Neutrophil (primary cell): ENCODE measurements around the gene SOCS7.

ENCODE experiments used
- H3K27ac ChIP-seq: fragments of 200-600 bp; sonication (generic); 2 replicates; pipeline ENCODE4 v1.5.1; 2016; ENCODE audit warnings: mild to moderate bottlenecking, moderate library complexity
- H3K27me3 ChIP-seq: fragments of 200-600 bp; sonication (generic); 2 replicates; pipeline ENCODE4 v1.6.0; 2016; ENCODE audit warnings: mild to moderate bottlenecking
- H3K36me3 ChIP-seq: fragments of 200-600 bp; sonication (generic); 2 replicates; pipeline ENCODE4 v1.5.1; 2017
- H3K4me1 ChIP-seq, 2 experiments: fragments of 200-600 bp in 1 of 2; sonication (generic) in 1 of 2; 1 replicate in 1 of 2; 2 replicates in 1 of 2; pipeline versions ENCODE4 v1.5.1 to v1.6.1; 2013 to 2016; ENCODE audit warnings: low read depth in 1 of 2, low read length in 1 of 2, mild to moderate bottlenecking in 1 of 2, moderate library complexity in 1 of 2; ENCODE audit not compliant: control insufficient read depth in 1 of 2, insufficient read depth in 1 of 2
- H3K4me3 ChIP-seq, 2 experiments: fragments of 200-600 bp in 1 of 2; sonication (generic) in 1 of 2; 1 replicate in 1 of 2; 2 replicates in 1 of 2; pipeline ENCODE4 v1.5.1; 2013 to 2016; ENCODE audit warnings: low read depth in 1 of 2, low read length in 1 of 2, mild to moderate bottlenecking in 1 of 2, moderate library complexity in 1 of 2
- H3K9me3 ChIP-seq: fragments of 200-600 bp; sonication (generic); 2 replicates; pipeline ENCODE4 v1.5.1; 2016
- CTCF ChIP-seq: fragments of 200-600 bp; sonication (generic); IDR thresholded peaks from 2 replicates; pipeline ENCODE4 v1.5.1; 2016; ENCODE audit warnings: antibody characterized with exemption

Gene SOCS7

DNA sequence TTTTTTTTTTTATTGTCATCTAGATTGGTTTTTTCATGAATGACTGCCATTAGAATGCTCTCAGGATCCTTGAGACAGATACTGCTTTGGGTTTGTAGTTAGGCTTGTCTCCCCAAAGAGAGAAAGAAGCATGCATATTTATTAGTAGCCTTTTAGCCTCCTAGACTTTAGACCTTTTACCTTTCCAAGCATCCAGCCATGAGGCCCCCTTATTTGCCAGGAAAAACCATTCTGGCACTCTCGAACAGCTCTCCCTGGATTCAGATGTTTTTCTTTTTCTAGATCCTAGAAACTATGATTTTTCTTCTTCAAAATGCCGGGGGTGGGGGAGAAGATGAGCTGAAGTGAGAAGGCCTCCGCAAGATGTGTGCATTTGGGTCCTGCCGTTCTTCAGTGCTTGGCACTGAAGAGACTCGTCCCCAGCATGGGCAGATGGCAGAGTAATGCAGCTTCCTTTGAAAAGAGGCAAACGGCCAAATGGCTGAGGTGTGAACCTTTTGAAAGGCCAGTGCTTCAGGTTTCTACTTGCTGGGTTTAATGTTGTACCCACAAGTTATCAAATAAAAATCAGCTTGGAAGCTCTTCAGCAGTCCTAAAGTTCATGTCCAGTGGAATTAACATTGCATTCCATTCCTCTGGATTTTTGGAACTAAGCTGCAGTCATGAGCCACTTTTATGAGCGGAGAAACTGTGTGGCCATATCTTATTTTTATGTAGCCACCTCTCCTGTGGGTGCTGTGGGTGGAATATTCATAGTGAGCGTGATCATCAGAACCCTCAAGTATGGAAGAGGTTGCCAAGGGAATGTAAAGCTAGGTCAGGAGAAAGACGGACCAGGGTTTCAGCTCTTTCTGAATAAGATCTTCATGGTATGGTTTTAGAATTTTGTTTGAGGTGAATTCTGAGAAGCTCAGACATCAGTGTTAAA is 7.2 kb downstream of the SOCS7 start:
- Histone ChIP-seq H3K4me1 (no peaks in the 10 kb centered on the region), H3K27me3 (no peaks in the 10 kb centered on the region), H3K36me3 (no peaks in the 10 kb centered on the region), H3K9me3 (no peaks in the 10 kb centered on the region), H3K4me3 (no peak overlapping the region), H3K27ac (no peak overlapping the region)
- TF ChIP-seq CTCF, result no peak

- Histone ChIP-seq H3K36me3 (peaks cover 8% of the 10 kb centered on the region), H3K27me3 (no peaks in the 10 kb centered on the region), H3K4me1 (no peaks in the 10 kb centered on the region), H3K4me3 (no peak overlapping the region), H3K27ac (no peak overlapping the region), H3K9me3 (no peaks in the 10 kb centered on the region)
- TF ChIP-seq CTCF, result no peak
Observed at GRCh38 chr17:38361694-38362465, 10.2 kb downstream of the SOCS7 start.

DNA sequence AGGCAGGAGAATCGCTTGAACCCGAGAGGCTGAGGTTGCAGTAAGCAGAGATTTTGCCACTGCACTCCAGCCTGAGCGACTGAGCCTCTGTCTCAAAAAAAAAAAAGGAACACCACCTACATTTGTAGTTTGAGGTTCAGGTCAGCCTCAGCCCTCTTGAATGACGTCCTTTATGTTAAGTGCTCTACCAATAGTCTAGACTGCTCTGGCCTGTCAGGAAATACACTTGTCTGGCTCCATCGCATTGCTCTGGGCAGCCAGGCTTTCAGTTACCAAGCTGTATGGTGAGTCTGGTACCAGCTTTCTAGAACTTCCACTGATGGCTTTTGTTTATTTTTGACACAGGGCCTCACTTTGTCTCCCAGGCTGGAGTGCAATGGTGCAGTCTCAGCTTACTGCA is 11.4 kb downstream of the SOCS7 start:
- no peaks in the 10 kb centered on the region for H3K9me3 ChIP-seq
- no peak overlapping the region for H3K4me3 ChIP-seq
- no peak overlapping the region for H3K27ac ChIP-seq
- no peak for TF ChIP-seq CTCF
- H3K27me3 ChIP-seq, result no peaks in the 10 kb centered on the region
- no peaks in the 10 kb centered on the region for H3K4me1 ChIP-seq
- peaks cover 15% of the 10 kb centered on the region for H3K36me3 ChIP-seq

DNA sequence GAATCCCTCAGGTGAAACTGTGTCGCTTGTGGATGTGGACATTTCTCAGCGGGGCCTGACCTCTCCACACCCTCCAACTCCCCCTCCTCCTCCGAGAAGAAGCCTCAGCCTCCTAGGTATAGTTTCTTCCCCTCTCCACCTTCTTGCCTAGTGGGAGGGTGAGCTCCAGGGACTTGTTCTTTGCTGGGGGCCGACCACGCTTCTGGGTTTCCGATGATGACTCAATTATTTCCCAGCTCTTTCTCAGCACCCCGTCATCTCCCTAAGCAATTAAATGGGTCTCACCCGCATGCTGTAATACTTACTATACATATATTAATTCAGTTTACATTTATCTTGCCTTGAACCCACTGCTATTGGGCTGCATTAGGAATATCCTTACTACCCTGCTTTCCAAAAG is 13.1 kb downstream of the SOCS7 start:
- Histone ChIP-seq H3K4me3 (no peak overlapping the region), H3K27me3 (no peaks in the 10 kb centered on the region), H3K9me3 (no peaks in the 10 kb centered on the region), H3K4me1 (no peaks in the 10 kb centered on the region), H3K36me3 (peaks cover 17% of the 10 kb centered on the region), H3K27ac (no peak overlapping the region)
- TF ChIP-seq CTCF, result no peak

DNA sequence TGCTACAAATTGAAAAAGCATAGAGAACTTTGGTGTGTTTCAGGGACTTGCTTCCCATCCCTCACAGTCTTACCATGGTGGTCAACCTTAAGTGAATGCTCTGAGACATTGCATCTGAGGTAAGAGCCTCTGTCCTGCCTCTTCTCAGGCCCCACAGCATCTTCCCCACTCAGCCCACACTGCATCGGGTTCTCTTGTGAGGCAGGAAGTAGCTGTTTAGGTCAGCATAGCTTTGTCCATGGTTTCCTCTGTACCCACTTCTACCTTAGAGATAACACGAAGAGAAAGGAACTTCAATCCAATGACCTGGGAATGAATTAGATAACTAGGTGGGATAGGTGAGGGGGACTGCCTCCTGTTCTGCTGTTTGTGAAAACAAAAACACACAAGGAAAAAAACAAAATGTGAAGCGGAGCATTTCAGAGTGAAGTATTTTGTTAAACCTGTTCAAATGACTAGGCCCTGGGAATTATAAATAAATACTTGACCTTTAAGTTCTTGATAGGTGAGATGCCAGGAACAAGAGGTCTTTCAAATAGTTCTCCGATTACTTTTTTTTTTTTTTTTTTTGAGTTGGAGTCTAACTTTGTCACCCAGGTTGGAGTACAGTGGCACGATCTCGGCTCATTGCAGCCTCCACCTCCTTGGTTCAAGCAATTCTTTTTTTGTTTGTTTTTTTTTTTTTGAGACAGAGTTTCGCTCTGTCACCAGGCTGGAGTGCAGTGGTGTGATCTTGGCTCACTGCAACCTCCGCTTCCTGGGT is 17.7 kb downstream of the SOCS7 start:
- Histone ChIP-seq H3K9me3 (no peaks in the 10 kb centered on the region), H3K27me3 (no peaks in the 10 kb centered on the region), H3K36me3 (peaks cover 22% of the 10 kb centered on the region), H3K27ac (no peak overlapping the region), H3K4me1 (no peaks in the 10 kb centered on the region), H3K4me3 (no peak overlapping the region)
- no peak for TF ChIP-seq CTCF
